Chondrocyte (in vitro differentiated cells): ENCODE measurements around the gene PGM1. TPM values are rescaled to one million over a fixed set of nuclear protein-coding genes. Genes with fewer than 3 reads are reported as not detected.

Source experiments
- DNase-seq: peaks from one replicate; pipeline ENCODE4 v3.0.0; 2021; ENCODE audit warnings: mixed read lengths, low spot score
- H3K27ac Mint-ChIP-seq: one replicate; pipeline ENCODE4 v1.8.0; 2021; ENCODE audit warnings: mild to moderate bottlenecking, moderate library complexity, mixed read lengths; ENCODE audit not compliant: unreplicated experiment
- H3K27me3 Mint-ChIP-seq: 2 replicates; pipeline ENCODE4 v1.8.0; 2021; ENCODE audit warnings: low read depth, mixed read lengths
- H3K36me3 Mint-ChIP-seq: 2 replicates; pipeline ENCODE4 v1.8.0; 2021; ENCODE audit warnings: low read depth, mixed read lengths
- H3K4me1 Mint-ChIP-seq: 2 replicates; pipeline ENCODE4 v1.8.0; 2021; ENCODE audit warnings: low read depth, mild to moderate bottlenecking, mixed read lengths
- H3K4me3 Mint-ChIP-seq: one replicate; pipeline ENCODE4 v1.8.0; 2021; ENCODE audit warnings: mild to moderate bottlenecking, moderate library complexity, mixed read lengths; ENCODE audit not compliant: unreplicated experiment
- H3K9me3 Mint-ChIP-seq: 2 replicates; pipeline ENCODE4 v1.8.0; 2021; ENCODE audit warnings: low read depth, mixed read lengths
- CTCF ChIP-seq: fragments of 200-600 bp; sonication (generic); IDR thresholded peaks from 2 replicates; pipeline ENCODE4 v1.5.0; 2021; ENCODE audit warnings: antibody characterized with exemption, mild to moderate bottlenecking, moderate library complexity
- total RNA-seq: library from RNA; stranded (reverse); gene quantifications from 3 replicates; pipeline ENCODE4 v1.2.1, GENCODE V29; 2021

Gene PGM1
- total RNA-seq, 1 donor from 2014 or later = 111 TPM

GRCh38 chr1:63645317-63645716, 52.1 kb downstream of the PGM1 start:
- peaks cover 6% of the 10 kb centered on the region for H3K9me3 Mint-ChIP-seq
- H3K36me3 Mint-ChIP-seq = peaks cover 22% of the 10 kb centered on the region
- DNase-seq = no peak
- peaks cover 44% of the 10 kb centered on the region for H3K4me1 Mint-ChIP-seq
- TF ChIP-seq CTCF = no peak
- no peak overlapping the region for H3K4me3 Mint-ChIP-seq
- no peaks in the 10 kb centered on the region for H3K27me3 Mint-ChIP-seq
- H3K27ac Mint-ChIP-seq = peak overlapping the region; percentile 75

GRCh38 chr1:63648689-63649088, 55.5 kb downstream of the PGM1 start:
- Mint-ChIP-seq H3K4me3 (no peak overlapping the region), H3K4me1 (peaks cover 27% of the 10 kb centered on the region), H3K27ac (no peak overlapping the region), H3K36me3 (peaks cover 28% of the 10 kb centered on the region), H3K9me3 (peaks cover 6% of the 10 kb centered on the region), H3K27me3 (no peaks in the 10 kb centered on the region)
- DNase-seq = no peak
- TF ChIP-seq CTCF = no peak

GRCh38 chr1:63651161-63651701, 58.0 kb downstream of the PGM1 start:
- Mint-ChIP-seq H3K27me3 (no peaks in the 10 kb centered on the region), H3K9me3 (no peaks in the 10 kb centered on the region), H3K36me3 (peaks cover 43% of the 10 kb centered on the region), H3K4me1 (peaks cover 3% of the 10 kb centered on the region), H3K4me3 (no peak overlapping the region), H3K27ac (no peak overlapping the region)
- TF ChIP-seq CTCF = no peak
- no peak for DNase-seq

GRCh38 chr1:63653976-63654375, 60.8 kb downstream of the PGM1 start:
- Mint-ChIP-seq H3K27ac (no peak overlapping the region), H3K27me3 (no peaks in the 10 kb centered on the region), H3K4me1 (peaks cover 3% of the 10 kb centered on the region), H3K9me3 (no peaks in the 10 kb centered on the region), H3K4me3 (no peak overlapping the region), H3K36me3 (peaks cover 49% of the 10 kb centered on the region)
- DNase-seq = no peak
- no peak for TF ChIP-seq CTCF

- Mint-ChIP-seq H3K4me3 (no peak overlapping the region), H3K27me3 (no peaks in the 10 kb centered on the region), H3K36me3 (peaks cover 26% of the 10 kb centered on the region), H3K4me1 (peaks cover 26% of the 10 kb centered on the region), H3K9me3 (no peaks in the 10 kb centered on the region), H3K27ac (no peak overlapping the region)
- no peak for TF ChIP-seq CTCF
- DNase-seq = no peak
Observed at GRCh38 chr1:63659448-63659847, 66.2 kb downstream of the PGM1 start.
